HepG2 (cell line): ENCODE data around the gene RFX2. TPM values are rescaled to one million over a fixed set of nuclear protein-coding genes. Genes with fewer than 3 reads are reported as not detected.
A peak's percentile ranks its signal among the peaks of the same experiment; 100 is the strongest.

Experiments used
- ATF2 ChIP-seq: sonication (generic); formaldehyde crosslinking; IDR thresholded peaks from 2 replicates; pipeline ENCODE4 v1.4.0; 2020; ENCODE audit warnings: missing genetic modification reagents
- CBX5 ChIP-seq: sonication (generic); formaldehyde crosslinking; IDR thresholded peaks from 2 replicates; pipeline ENCODE4 v1.4.0; 2020; ENCODE audit warnings: missing genetic modification reagents, borderline replicate concordance
- CSRNP2 ChIP-seq: sonication (generic); formaldehyde crosslinking; conservative IDR thresholded peaks from 2 replicates; pipeline ENCODE4 v1.8.0; 2022; ENCODE audit warnings: low read depth, missing genetic modification reagents
- ETV5 ChIP-seq: IDR thresholded peaks from 2 replicates; pipeline ENCODE4 v1.6.1; 2018; ENCODE audit warnings: missing biosample characterization, missing genetic modification reagents, inconsistent platforms, borderline replicate concordance
- MNT ChIP-seq: fragments of 450-650 bp; IDR thresholded peaks from 2 replicates; pipeline ENCODE4 v1.6.1; 2016
- PCBP1 ChIP-seq: fragments of 200-400 bp; formaldehyde crosslinking; IDR thresholded peaks from 2 replicates; pipeline ENCODE4 v1.6.1; 2017; ENCODE audit warnings: mild to moderate bottlenecking, low read depth, low read length, borderline replicate concordance
- RARA ChIP-seq: IDR thresholded peaks from 2 replicates; pipeline ENCODE4 v1.6.1; 2016; ENCODE audit warnings: missing genetic modification reagents, missing compliant biosample characterization
- TGIF2 ChIP-seq: IDR thresholded peaks from 2 replicates; pipeline ENCODE4 v1.6.1; 2016; ENCODE audit warnings: control low read depth, missing compliant biosample characterization
- ZFP90 ChIP-seq: sonication (generic); formaldehyde crosslinking; IDR thresholded peaks from 2 replicates; pipeline ENCODE4 v1.8.0; 2022; ENCODE audit warnings: missing genetic modification reagents, mild to moderate bottlenecking, inconsistent platforms, borderline replicate concordance
- ZKSCAN1 ChIP-seq: fragments of 150-350 bp; IDR thresholded peaks from 2 replicates; pipeline ENCODE4 v1.6.1; 2014; ENCODE audit warnings: low read length
- ZKSCAN5 ChIP-seq: sonication (generic); formaldehyde crosslinking; IDR thresholded peaks from 2 replicates; pipeline ENCODE4 v1.5.1; 2020; ENCODE audit warnings: mild to moderate bottlenecking, missing genetic modification reagents
- ZNF12 ChIP-seq: sonication (generic); formaldehyde crosslinking; IDR thresholded peaks from 2 replicates; pipeline ENCODE4 v1.5.0; 2020; ENCODE audit warnings: missing genetic modification reagents
- ZNF318 ChIP-seq: sonication (generic); formaldehyde crosslinking; IDR thresholded peaks from 2 replicates; pipeline ENCODE4 v1.4.0; 2020; ENCODE audit warnings: mild to moderate bottlenecking, missing genetic modification reagents
- ZNF572 ChIP-seq: sonication (generic); formaldehyde crosslinking; IDR thresholded peaks from 2 replicates; pipeline ENCODE4 v1.5.1; 2020; ENCODE audit warnings: mild to moderate bottlenecking, missing genetic modification reagents
- ZNF576 ChIP-seq: sonication (generic); formaldehyde crosslinking; IDR thresholded peaks from 2 replicates; pipeline ENCODE4 v1.4.0; 2020; ENCODE audit warnings: mild to moderate bottlenecking, missing genetic modification reagents
- ZNF883 ChIP-seq: sonication (generic); formaldehyde crosslinking; IDR thresholded peaks from 2 replicates; pipeline ENCODE4 v1.5.1; 2020; ENCODE audit warnings: mild to moderate bottlenecking, missing genetic modification reagents; ENCODE audit errors: not compliant biosample characterization
- polyA plus RNA-seq, 8 experiments: library from polyadenylated mRNA; depleted of rRNA in 3 of 8; stranded (reverse) in 7 of 8; unstranded in 1 of 8; fragments of >200 nt; fragmentation: Illumina TruSeq in 4 of 8; extraction: Trizol in 4 of 8; gene quantifications; 2 replicates each; pipeline versions ENCODE4 v1.2.1 to v1.2.3, GENCODE V29; 2011 to 2016; ENCODE audit warnings: low read depth in 4 of 8, missing spikeins in 1 of 8, mixed read lengths in 1 of 8; ENCODE audit not compliant: insufficient read depth in 1 of 8
- total RNA-seq, 5 experiments: library from RNA; depleted of rRNA; stranded (reverse); fragments of >200 nt; fragmentation: Illumina TruSeq; extraction: Trizol; gene quantifications; 2 replicates each; pipeline ENCODE4 v1.2.3, GENCODE V29; 2016; ENCODE audit warnings: low read depth in 1 of 5

Gene RFX2
- total and polyA plus RNA-seq, 2 of the 13 experiments (the other 11 are each of a cell fraction or from before 2014, with no cell fraction given): 2.8 to 3.3 TPM

GRCh38 chr19:5983367-5983955 is 126.8 kb downstream of the RFX2 start (continued):
- no peak for TF ChIP-seq ZKSCAN1
- peak; percentile 74; the same call in 1 of the 2 replicates for TF ChIP-seq ETV5
- peak; percentile 94; the same call in 1 of the 2 replicates for TF ChIP-seq ZNF318 (CRISPR knock-in tag)
- TF ChIP-seq RARA (CRISPR knock-in tag): peak; percentile 23
- peak; percentile 17; the same call in 1 of the 2 replicates for TF ChIP-seq ZNF12 (CRISPR knock-in tag)
- no peak for TF ChIP-seq CBX5
- TF ChIP-seq TGIF2 (CRISPR knock-in tag): no peak
- TF ChIP-seq PCBP1: no peak
- TF ChIP-seq ZNF572 (CRISPR knock-in tag): no peak
- TF ChIP-seq ZNF576 (CRISPR knock-in tag): no peak
- TF ChIP-seq ZKSCAN5 (CRISPR knock-in tag): no peak
- 0 out of 2 replicates have a peak, but pooled peaks have one; percentile 25 for TF ChIP-seq ZFP90
- no peak for TF ChIP-seq ZNF883 (CRISPR knock-in tag)
- no peak for TF ChIP-seq MNT
- TF ChIP-seq CSRNP2 (CRISPR knock-in tag): no peak
- TF ChIP-seq ATF2 (CRISPR knock-in tag): 0 out of 2 replicates have a peak, but pooled peaks have one; percentile 41
